HG03064 (cell line): ENCODE data around the gene SLC35A4.
"Not testable (repeated sequence)": the region's sequence is repeated elsewhere in the genome, so short reads cannot be mapped to it uniquely, and the experiment has no call there.

Experiments
- ATAC-seq: cut with Tn5 transposase; IDR thresholded peaks from one replicate; pipeline ENCODE4 v1.9.1; 2021; ENCODE audit warnings: low read depth; ENCODE audit not compliant: unreplicated experiment

SLC35A4 gene

GRCh38 chr5:140557965-140558364 is 6.7 kb upstream of the SLC35A4 start:
- ATAC-seq: no peak

GRCh38 chr5:140558542-140558941 is 6.1 kb upstream of the SLC35A4 start:
- ATAC-seq: no peak

GRCh38 chr5:140560227-140560626 is 4.4 kb upstream of the SLC35A4 start:
- no peak for ATAC-seq

- ATAC-seq: no peak
These were observed 2.7 kb upstream of the SLC35A4 start for GRCh38 chr5:140561753-140562523.

- ATAC-seq: no peak
These were observed 1.0 kb upstream of the SLC35A4 start for GRCh38 chr5:140563596-140563995.

- ATAC-seq: peak; percentile 8
These were observed 574 bp downstream of the SLC35A4 start for GRCh38 chr5:140565024-140565779.

- no peak for ATAC-seq
These were observed 1.1 kb downstream of the SLC35A4 start for GRCh38 chr5:140565780-140566095.

GRCh38 chr5:140566665-140567064 is 2.0 kb downstream of the SLC35A4 start:
- ATAC-seq: no peak

GRCh38 chr5:140567136-140567818 is 2.6 kb downstream of the SLC35A4 start:
- ATAC-seq: no peak

GRCh38 chr5:140567871-140568270 is 3.2 kb downstream of the SLC35A4 start:
- ATAC-seq: no peak

GRCh38 chr5:140568443-140569063 is 3.9 kb downstream of the SLC35A4 start:
- no peak for ATAC-seq

GRCh38 chr5:140569197-140569596 is 4.6 kb downstream of the SLC35A4 start:
- no peak for ATAC-seq

- ATAC-seq: no peak
These were observed 5.4 kb downstream of the SLC35A4 start for GRCh38 chr5:140570058-140570457.

GRCh38 chr5:140570488-140570887 is 5.9 kb downstream of the SLC35A4 start:
- no peak for ATAC-seq

- no peak for ATAC-seq
These were observed 6.5 kb downstream of the SLC35A4 start for GRCh38 chr5:140571105-140571504.

- ATAC-seq: no peak
These were observed 9.1 kb downstream of the SLC35A4 start for GRCh38 chr5:140573683-140574082.

- no peak for ATAC-seq
These were observed 9.5 kb downstream of the SLC35A4 start for GRCh38 chr5:140574165-140574564.

- ATAC-seq: no peak
These were observed 10.7 kb downstream of the SLC35A4 start for GRCh38 chr5:140575309-140575708.

GRCh38 chr5:140576776-140577201 is 12.2 kb downstream of the SLC35A4 start:
- no peak for ATAC-seq

- ATAC-seq: not testable (repeated sequence)
These were observed 14.6 kb downstream of the SLC35A4 start for GRCh38 chr5:140579188-140579747.

- ATAC-seq: no peak
These were observed 22.9 kb downstream of the SLC35A4 start for GRCh38 chr5:140587495-140587894.
